ENCODE data around the gene SYT1.

DNA sequence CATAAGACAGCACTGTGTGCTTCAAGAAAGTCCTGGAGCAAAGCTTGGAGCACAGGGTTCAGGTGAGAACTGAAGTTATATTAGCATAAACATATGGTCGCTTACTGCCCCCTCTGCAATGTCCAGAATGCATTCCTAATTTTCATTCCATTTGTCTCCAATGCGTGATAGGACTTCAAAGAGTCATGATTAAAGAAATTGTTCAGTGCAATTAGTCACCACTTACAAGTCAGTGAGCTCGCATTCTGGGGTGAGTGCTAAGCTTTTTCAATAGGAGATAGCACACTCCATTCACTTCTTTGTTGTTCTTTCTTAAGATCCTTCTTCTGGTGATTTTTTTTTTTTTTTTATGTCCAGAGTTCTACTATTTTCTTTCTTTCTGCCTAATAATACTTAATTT is 398.4 kb downstream of the SYT1 start:
- TF ChIP-seq CTCF (conservative IDR thresholded peaks at IDR 0.05; ENCODE audit: low read length): no peak
- no peak for TF ChIP-seq EZH2phosphoT487 (IDR thresholded peaks at IDR 0.05; ENCODE audit: borderline replicate concordance, low read depth, low read length)

Data from OCI-LY7 (cell line).